Colon (tissue), 2 donors: ENCODE measurements around the gene ORM2.
"Not testable (repeated sequence)": the region's sequence is repeated elsewhere in the genome, so short reads cannot be mapped to it uniquely, and the experiment has no call there.

Experiments used
- FAIRE-seq: peaks from 2 replicates; lab custom pipeline; 2012; peaks lifted over from hg19 to GRCh38; lab: Jason Lieb, UNC
- donor health status: control.
- donor health status: control.

Gene ORM2

GRCh38 chr9:114329625-114330022, at the start of gene ORM2:
Gene ORM2 (plus strand): TSS chr9:114329869. CDS start chr9:114329905, 36 bp downstream.
- not testable (repeated sequence) for FAIRE-seq

GRCh38 chr9:114280636-114281472, 48.8 kb upstream of the ORM2 start:
- no peak for FAIRE-seq

GRCh38 chr9:114281473-114282103, 48.1 kb upstream of the ORM2 start:
- FAIRE-seq, result no peak

- FAIRE-seq, result no peak
Measured at GRCh38 chr9:114282104-114282485, 47.6 kb upstream of the ORM2 start.

GRCh38 chr9:114282507-114282906, 47.2 kb upstream of the ORM2 start:
- no peak for FAIRE-seq

- no peak for FAIRE-seq
Measured at GRCh38 chr9:114282926-114283325, 46.7 kb upstream of the ORM2 start.

GRCh38 chr9:114283551-114284111, 46.0 kb upstream of the ORM2 start:
- no peak for FAIRE-seq

GRCh38 chr9:114284316-114285060, 45.2 kb upstream of the ORM2 start:
- no peak for FAIRE-seq

GRCh38 chr9:114285166-114285867, 44.4 kb upstream of the ORM2 start:
- no peak for FAIRE-seq

- FAIRE-seq, result no peak
Measured at GRCh38 chr9:114286146-114286679, 43.5 kb upstream of the ORM2 start.

- no peak for FAIRE-seq
Measured at GRCh38 chr9:114287001-114287762, 42.5 kb upstream of the ORM2 start.

- FAIRE-seq, result no peak
Measured at GRCh38 chr9:114287763-114288192, 41.9 kb upstream of the ORM2 start.

GRCh38 chr9:114288193-114289091, 41.2 kb upstream of the ORM2 start:
- FAIRE-seq, result no peak

- no peak for FAIRE-seq
Measured at GRCh38 chr9:114289106-114289505, 40.6 kb upstream of the ORM2 start.

- FAIRE-seq, result no peak
Measured at GRCh38 chr9:114289571-114290481, 39.8 kb upstream of the ORM2 start.

- no peak for FAIRE-seq
Measured at GRCh38 chr9:114290561-114290986, 39.1 kb upstream of the ORM2 start.

GRCh38 chr9:114291064-114291474, 38.6 kb upstream of the ORM2 start:
- FAIRE-seq, result no peak

- FAIRE-seq, result no peak
Measured at GRCh38 chr9:114291886-114292590, 37.6 kb upstream of the ORM2 start.
